GM18505 (cell line): ENCODE measurements around the gene THRAP3.

Experiments
- ATAC-seq: cut with Tn5 transposase; IDR thresholded peaks from one replicate; pipeline ENCODE4 v1.9.1; 2021; ENCODE audit not compliant: unreplicated experiment
- POLR2A ChIP-seq: IDR thresholded peaks from 4 replicates; pipeline ENCODE4 v1.6.1; 2011; ENCODE audit warnings: borderline replicate concordance; ENCODE audit not compliant: insufficient read depth, insufficient read length; ENCODE audit errors: extremely low read depth

THRAP3 gene

DNA sequence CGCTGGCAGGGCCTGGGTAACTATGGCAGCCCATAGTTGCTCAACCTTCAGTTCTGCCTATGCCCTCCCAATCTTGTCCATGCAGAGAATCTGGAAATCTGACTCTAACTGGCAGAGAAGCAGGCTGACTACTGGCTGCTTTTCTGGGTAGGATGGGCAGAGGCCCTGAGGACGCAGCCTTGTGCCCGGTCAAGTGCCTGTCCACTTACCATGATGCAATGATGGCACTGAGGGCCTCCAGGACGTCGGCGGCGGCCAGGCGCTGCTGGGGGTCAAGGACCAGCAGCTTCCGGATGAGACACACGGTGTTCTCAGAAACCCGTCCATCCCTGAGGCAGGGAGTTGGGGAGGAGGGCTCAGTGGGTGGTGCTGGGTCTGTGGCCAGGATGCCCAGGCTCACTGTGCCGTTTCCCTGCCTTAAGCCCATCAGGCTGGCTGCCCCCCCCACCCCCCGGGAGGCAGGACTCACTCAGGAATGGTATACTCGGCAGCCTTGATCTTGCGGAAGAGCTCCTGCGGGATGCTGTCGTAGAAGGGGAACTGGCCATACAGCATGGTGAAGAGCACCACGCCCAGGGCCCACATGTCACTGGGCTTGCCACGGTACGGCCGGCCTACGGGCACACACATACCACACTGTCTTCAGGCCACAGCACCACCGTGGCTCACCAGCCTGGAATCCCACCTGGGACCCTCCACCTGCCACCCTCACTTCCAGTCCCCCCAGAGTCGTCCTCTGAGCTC, 119.6 kb downstream of the THRAP3 start:
- no peak for ATAC-seq
- no peak for TF ChIP-seq POLR2A

DNA sequence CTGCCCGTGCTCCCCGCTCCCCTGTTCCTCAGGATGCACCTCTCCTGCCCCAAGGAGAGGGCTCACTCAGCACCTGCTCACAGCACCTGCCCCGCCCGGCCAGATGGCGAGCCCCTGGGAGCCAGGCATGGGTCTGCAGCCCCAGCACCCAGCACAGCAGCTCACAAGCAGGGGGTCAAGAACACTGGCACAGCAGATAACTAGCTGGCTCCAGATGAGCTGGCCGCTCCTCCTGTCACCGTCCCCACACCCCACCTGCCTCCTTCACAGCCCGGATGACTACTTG, 120.1 kb downstream of the THRAP3 start:
- no peak for TF ChIP-seq POLR2A
- no peak for ATAC-seq

- no peak for ATAC-seq
- TF ChIP-seq POLR2A = no peak
Measured at GRCh38 chr1:36345353-36345752, 121.1 kb downstream of the THRAP3 start.

DNA sequence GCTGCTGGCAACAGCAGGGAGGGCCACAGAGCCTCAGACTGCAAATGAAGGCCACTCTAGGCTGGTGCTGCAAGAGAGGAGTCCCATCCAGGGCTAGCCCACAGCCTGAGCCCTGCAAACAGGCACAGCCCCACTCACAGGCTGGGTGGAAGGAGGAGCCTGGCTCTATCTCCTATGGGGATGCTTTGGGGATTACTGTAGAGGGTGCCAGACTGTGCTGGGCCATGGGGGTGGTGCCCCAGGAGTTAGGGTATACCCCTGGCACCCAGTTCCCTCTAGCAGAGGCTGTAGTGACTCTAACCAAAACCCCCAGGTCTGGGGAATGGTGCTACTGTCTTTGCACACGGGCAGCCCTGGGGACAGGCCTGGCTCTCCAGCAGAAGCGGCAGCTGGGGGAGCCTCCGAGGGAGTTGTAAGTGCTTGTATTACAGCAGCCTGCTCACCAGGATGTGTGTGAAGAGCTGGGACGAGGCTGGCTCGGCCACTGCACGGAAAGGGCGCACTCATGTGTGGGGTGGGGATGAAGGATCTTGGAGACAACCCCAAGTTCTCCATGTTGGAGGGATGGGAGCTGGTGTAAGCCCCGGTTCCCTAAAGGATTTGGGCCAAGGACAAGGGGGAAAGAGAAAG, 122.6 kb downstream of the THRAP3 start:
- no peak for ATAC-seq
- TF ChIP-seq POLR2A = no peak

- peak; percentile 54 for ATAC-seq
- peak; percentile 37 for TF ChIP-seq POLR2A
Measured at GRCh38 chr1:36349241-36349671, 125.0 kb downstream of the THRAP3 start.

GRCh38 chr1:36349839-36350238, 125.6 kb downstream of the THRAP3 start:
- ATAC-seq = no peak
- no peak for TF ChIP-seq POLR2A

GRCh38 chr1:36350659-36351226, 126.5 kb downstream of the THRAP3 start:
- no peak for TF ChIP-seq POLR2A
- no peak for ATAC-seq

- no peak for ATAC-seq
Measured at GRCh38 chr1:36351227-36351977, 127.2 kb downstream of the THRAP3 start.

GRCh38 chr1:36352125-36352909, 128.1 kb downstream of the THRAP3 start:
- TF ChIP-seq POLR2A = no peak
- ATAC-seq = no peak

More at GRCh38 chr1:36351227-36351977, 127.2 kb downstream of the THRAP3 start:
- no peak for TF ChIP-seq POLR2A

DNA sequence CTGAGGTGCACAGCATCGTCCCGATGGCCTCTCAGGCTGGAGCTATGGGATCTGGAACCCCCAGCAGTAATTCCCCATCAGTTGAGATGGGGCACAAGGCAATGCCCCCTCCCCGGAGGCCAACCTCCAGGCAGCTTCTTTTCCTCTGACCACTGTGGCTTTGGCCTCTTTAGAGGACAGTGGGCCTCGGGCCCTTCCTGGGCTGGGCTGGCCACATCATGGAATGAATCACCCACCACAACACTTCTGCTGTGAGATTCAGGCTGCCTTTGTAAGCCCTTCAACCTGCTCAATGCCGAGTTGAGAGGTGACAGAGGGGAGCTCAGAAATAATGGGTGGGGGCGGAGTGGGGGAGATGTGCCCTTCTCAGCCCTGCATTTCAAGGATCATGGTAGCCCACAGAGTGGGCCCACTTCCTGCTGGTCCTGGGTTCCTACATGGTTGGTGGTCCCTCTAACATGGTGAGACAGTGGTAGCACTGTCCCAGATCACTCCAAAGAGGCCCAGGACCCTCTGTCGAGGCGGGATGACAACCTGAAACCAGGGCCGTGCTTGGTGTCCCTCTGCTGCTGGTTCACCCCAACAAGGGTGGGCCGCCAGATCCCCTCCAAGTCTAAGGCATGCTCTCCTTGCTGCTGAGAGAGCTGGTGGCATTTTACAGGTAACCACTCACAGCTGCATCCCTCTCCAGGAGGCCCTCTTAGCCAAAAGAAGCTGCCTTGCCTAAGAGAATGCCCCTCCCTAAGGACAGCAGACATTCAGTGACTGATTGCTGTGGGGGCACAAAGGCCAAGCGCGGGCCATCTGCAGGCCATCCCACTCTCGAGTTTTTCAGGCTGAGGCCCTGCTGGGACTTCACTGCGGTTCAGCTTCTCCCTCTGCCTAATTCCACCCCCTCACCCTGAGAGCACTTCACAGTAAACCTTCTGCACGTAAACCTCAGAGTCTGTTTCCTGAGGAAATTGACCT, 129.0 kb downstream of the THRAP3 start:
- no peak for TF ChIP-seq POLR2A
- no peak for ATAC-seq

DNA sequence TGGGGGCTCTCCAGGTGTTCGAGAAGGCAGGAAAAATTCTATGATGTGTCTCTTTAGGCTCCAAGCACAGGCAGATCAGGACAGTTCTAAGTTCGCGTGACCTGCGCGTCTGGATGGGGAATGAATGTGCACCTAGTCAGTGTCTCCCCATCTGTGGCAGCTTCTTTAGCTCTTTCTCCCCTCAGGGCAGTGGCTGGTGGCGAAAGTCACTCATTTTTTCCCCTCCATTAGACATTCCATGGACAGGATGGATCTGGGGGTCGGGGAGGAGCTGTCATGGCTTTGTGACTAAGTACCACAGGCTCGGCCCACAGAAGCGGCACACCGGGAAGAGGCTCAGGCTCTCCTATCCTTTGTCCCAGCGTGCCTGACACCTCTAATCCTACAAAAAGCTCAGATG, 130.2 kb downstream of the THRAP3 start:
- no peak for ATAC-seq
- TF ChIP-seq POLR2A = no peak
